NCI-H2171 treated with DMSO at 0.1 percent for 48 hours (cell line): ENCODE data around the gene LSS.
"Not testable (repeated sequence)": the region's sequence is repeated elsewhere in the genome, so short reads cannot be mapped to it uniquely, and the experiment has no call there.

Experiments used
- DNase-seq: peaks from one replicate; lab custom pipeline; 2025; lab: John Stamatoyannopoulos, UW

LSS gene

GRCh38 chr21:46245213-46245915, 16.8 kb upstream of the LSS start:
- no peak for DNase-seq

GRCh38 chr21:46244602-46245001, 16.0 kb upstream of the LSS start:
- no peak for DNase-seq

- no peak for DNase-seq
Observed at GRCh38 chr21:46243960-46244361, 15.4 kb upstream of the LSS start.

GRCh38 chr21:46243325-46243724, 14.8 kb upstream of the LSS start:
- DNase-seq, result no peak

- not testable (repeated sequence) for DNase-seq
Observed at GRCh38 chr21:46241577-46241976, 13.0 kb upstream of the LSS start.

- DNase-seq, result no peak
Observed at GRCh38 chr21:46239817-46240325, 11.3 kb upstream of the LSS start.

- DNase-seq, result no peak
Observed at GRCh38 chr21:46237474-46237873, 8.9 kb upstream of the LSS start.

- DNase-seq, result no peak
Observed at GRCh38 chr21:46234436-46234950, 5.9 kb upstream of the LSS start.

- DNase-seq, result no peak
Observed at GRCh38 chr21:46229923-46230260, 1.3 kb upstream of the LSS start.

- peak; percentile 73 for DNase-seq
Observed at GRCh38 chr21:46229133-46229922, 754 bp upstream of the LSS start.

- no peak for DNase-seq
Observed at GRCh38 chr21:46227811-46228344, 696 bp downstream of the LSS start.

- DNase-seq, result no peak
Observed at GRCh38 chr21:46226920-46227599, 1.5 kb downstream of the LSS start.

- no peak for DNase-seq
Observed at GRCh38 chr21:46226146-46226545, 2.4 kb downstream of the LSS start.

GRCh38 chr21:46223661-46224060, 4.9 kb downstream of the LSS start:
- not testable (repeated sequence) for DNase-seq

- no peak for DNase-seq
Observed at GRCh38 chr21:46223217-46223616, 5.4 kb downstream of the LSS start.

- DNase-seq, result no peak
Observed at GRCh38 chr21:46222436-46223116, 6.0 kb downstream of the LSS start.

- DNase-seq, result no peak
Observed at GRCh38 chr21:46221664-46222435, 6.7 kb downstream of the LSS start.

- no peak for DNase-seq
Observed at GRCh38 chr21:46220847-46221246, 7.7 kb downstream of the LSS start.

GRCh38 chr21:46220275-46220810, 8.2 kb downstream of the LSS start:
- DNase-seq, result no peak

GRCh38 chr21:46219591-46220239, 8.9 kb downstream of the LSS start:
- DNase-seq, result no peak
